ENCODE measurements around the gene AIF1.

Gene AIF1

DNA sequence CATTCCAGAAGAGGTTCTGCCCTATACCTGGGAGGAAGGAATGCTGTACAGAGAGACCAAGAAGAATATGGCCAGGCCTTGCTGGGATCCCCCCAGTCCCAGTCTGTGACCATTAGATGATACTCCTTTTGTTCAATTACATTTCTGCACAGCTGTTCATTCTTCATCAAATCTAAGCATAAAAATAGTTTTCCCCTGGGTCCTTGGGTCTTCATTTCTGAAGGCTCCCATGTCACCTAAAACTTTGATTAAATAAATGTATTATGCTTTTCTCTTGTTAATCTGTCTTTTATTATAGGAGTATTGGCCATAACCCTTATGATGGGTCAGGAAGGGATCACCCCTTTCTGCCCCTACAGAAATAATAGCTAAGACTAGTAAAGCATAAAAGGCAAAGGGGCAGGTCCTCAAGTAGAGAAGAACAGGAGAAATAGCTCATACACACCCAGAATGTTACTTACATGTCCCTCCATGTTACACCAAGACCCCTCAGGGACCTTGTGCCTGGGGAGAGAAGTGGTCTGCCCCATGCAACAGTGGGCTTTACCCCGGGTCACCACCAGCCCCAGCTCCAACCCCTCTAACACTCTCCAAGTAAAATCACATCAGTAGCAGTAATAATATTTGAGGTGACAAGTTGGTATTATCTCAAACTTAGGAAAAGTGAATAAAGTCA, 45.0 kb upstream of the AIF1 start:
- Histone ChIP-seq H2BK120ac (ENCODE audit: low read depth, low read length) (no peak overlapping the region), H3K18ac (ENCODE audit: low read length) (no peak overlapping the region), H2AK5ac (ENCODE audit: low read depth, low read length) (no peak overlapping the region), H3K4me1 (ENCODE audit: control insufficient read depth in 2 of 2, insufficient read depth in 1 of 2, low read depth in 1 of 2, low read length in 2 of 2) (peaks cover 2 to 14% of the 10 kb centered on the region in 2 donors), H2BK15ac (ENCODE audit: low read length) (no peak overlapping the region), H3K27ac (replicated peaks; ENCODE audit: low read length) (no peak overlapping the region), H3K23ac (ENCODE audit: low read depth, low read length, poor library complexity) (no peak overlapping the region), H2BK12ac (ENCODE audit: low read length) (no peak overlapping the region), H3K9me3 (replicated peaks in 1 of 2; ENCODE audit: control insufficient read depth in 2 of 2, insufficient read depth in 1 of 2, low read depth in 1 of 2, low read length in 2 of 2) (no peaks in the 10 kb centered on the region), H3K14ac (ENCODE audit: low read length) (no peak overlapping the region), H3K79me1 (ENCODE audit: low read depth, low read length) (no peaks in the 10 kb centered on the region), H3K27me3 (ENCODE audit: control insufficient read depth in 3 of 3, insufficient read depth in 3 of 3, low read depth in 1 of 3, low read length in 3 of 3) (peaks cover 0 to 16% (median 0%) of the 10 kb centered on the region in 3 experiments), H4K91ac (ENCODE audit: low read depth, low read length, poor library complexity) (no peak overlapping the region), H2BK5ac (ENCODE audit: low read length) (no peak overlapping the region), H3K4me3 (ENCODE audit: low read length in 2 of 2) (no peak overlapping the region), H3K9ac (ENCODE audit: low read depth, low read length, poor library complexity) (no peak overlapping the region), H3K36me3 (replicated peaks in 1 of 2; ENCODE audit: control insufficient read depth in 2 of 2, insufficient read depth in 2 of 2, low read length in 2 of 2) (no peaks in the 10 kb centered on the region), H4K8ac (ENCODE audit: low read depth, low read length) (no peak overlapping the region), H3K4me2 (ENCODE audit: insufficient read depth, low read length, poor library complexity, severe bottlenecking) (no peak overlapping the region), H2AFZ (ENCODE audit: low read length) (no peak overlapping the region), H3K4ac (ENCODE audit: low read length) (no peak overlapping the region)
- no peak for DNase-seq (ENCODE audit: low spot score)
- no CpG with 5 or more reads among the region's 1 CpG for WGBS, 2 donors (ENCODE audit: extremely low coverage in 2 of 2, insufficient read length in 2 of 2, insufficient replicate concordance in 1 of 2)

DNA sequence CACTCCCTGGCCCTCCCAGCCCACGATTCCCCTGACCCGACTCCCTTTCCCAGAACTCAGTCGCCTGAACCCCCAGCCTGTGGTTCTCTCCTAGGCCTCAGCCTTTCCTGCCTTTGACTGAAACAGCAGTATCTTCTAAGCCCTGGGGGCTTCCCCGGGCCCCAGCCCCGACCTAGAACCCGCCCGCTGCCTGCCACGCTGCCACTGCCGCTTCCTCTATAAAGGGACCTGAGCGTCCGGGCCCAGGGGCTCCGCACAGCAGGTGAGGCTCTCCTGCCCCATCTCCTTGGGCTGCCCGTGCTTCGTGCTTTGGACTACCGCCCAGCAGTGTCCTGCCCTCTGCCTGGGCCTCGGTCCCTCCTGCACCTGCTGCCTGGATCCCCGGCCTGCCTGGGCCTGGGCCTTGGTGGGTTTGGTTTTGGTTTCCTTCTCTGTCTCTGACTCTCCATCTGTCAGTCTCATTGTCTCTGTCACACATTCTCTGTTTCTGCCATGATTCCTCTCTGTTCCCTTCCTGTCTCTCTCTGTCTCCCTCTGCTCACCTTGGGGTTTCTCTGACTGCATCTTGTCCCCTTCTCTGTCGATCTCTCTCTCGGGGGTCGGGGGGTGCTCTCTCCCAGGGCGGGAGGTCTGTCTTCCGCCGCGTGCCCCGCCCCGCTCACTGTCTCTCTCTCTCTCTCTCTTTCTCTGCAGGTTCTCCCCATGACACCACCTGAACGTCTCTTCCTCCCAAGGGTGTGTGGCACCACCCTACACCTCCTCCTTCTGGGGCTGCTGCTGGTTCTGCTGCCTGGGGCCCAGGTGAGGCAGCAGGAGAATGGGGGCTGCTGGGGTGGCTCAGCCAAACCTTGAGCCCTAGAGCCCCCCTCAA, 42.8 kb upstream of the AIF1 start, which contains the start of gene LTA:
TSS of gene LTA (plus strand) at position 249 of the 871 bp plus-strand sequence. CDS start at position 703, 454 bp downstream.
- Histone ChIP-seq H3K9ac (ENCODE audit: low read depth, low read length, poor library complexity) (no peak within 1 kb of the TSS), H4K8ac (ENCODE audit: low read depth, low read length) (no peak within 1 kb of the TSS), H2BK5ac (ENCODE audit: low read length) (no peak within 1 kb of the TSS), H2BK15ac (ENCODE audit: low read length) (no peak within 1 kb of the TSS), H3K9me3 (replicated peaks in 1 of 2; ENCODE audit: control insufficient read depth in 2 of 2, insufficient read depth in 1 of 2, low read depth in 1 of 2, low read length in 2 of 2) (no peaks in the 10 kb centered on the region), H3K23ac (ENCODE audit: low read depth, low read length, poor library complexity) (no peak within 1 kb of the TSS), H3K27me3 (ENCODE audit: control insufficient read depth in 3 of 3, insufficient read depth in 3 of 3, low read depth in 1 of 3, low read length in 3 of 3) (peaks cover 0 to 27% (median 0%) of the 10 kb centered on the region in 3 experiments), H3K4me2 (ENCODE audit: insufficient read depth, low read length, poor library complexity, severe bottlenecking) (no peak within 1 kb of the TSS), H2BK12ac (ENCODE audit: low read length) (no peak within 1 kb of the TSS), H3K4me1 (ENCODE audit: control insufficient read depth in 2 of 2, insufficient read depth in 1 of 2, low read depth in 1 of 2, low read length in 2 of 2) (peaks cover 2 to 13% of the 10 kb centered on the region in 2 donors), H3K79me1 (ENCODE audit: low read depth, low read length) (no peaks in the 10 kb centered on the region), H3K27ac (replicated peaks; ENCODE audit: low read length) (no peak within 1 kb of the TSS), H3K14ac (ENCODE audit: low read length) (no peak within 1 kb of the TSS), H2AFZ (ENCODE audit: low read length) (no peak within 1 kb of the TSS), H3K18ac (ENCODE audit: low read length) (no peak within 1 kb of the TSS), H2BK120ac (ENCODE audit: low read depth, low read length) (no peak within 1 kb of the TSS), H3K4ac (ENCODE audit: low read length) (no peak within 1 kb of the TSS), H2AK5ac (ENCODE audit: low read depth, low read length) (peak within 1 kb of the TSS; percentile 64), H3K4me3 (ENCODE audit: low read length in 2 of 2) (no peak within 1 kb of the TSS), H3K36me3 (replicated peaks in 1 of 2; ENCODE audit: control insufficient read depth in 2 of 2, insufficient read depth in 2 of 2, low read length in 2 of 2) (no peaks in the 10 kb centered on the region), H4K91ac (ENCODE audit: low read depth, low read length, poor library complexity) (no peak within 1 kb of the TSS)
- no peak for DNase-seq (ENCODE audit: low spot score)
- WGBS, 2 donors (ENCODE audit: extremely low coverage in 2 of 2, insufficient read length in 2 of 2, insufficient replicate concordance in 1 of 2) = no CpG with 5 or more reads among the region's 27 CpGs

DNA sequence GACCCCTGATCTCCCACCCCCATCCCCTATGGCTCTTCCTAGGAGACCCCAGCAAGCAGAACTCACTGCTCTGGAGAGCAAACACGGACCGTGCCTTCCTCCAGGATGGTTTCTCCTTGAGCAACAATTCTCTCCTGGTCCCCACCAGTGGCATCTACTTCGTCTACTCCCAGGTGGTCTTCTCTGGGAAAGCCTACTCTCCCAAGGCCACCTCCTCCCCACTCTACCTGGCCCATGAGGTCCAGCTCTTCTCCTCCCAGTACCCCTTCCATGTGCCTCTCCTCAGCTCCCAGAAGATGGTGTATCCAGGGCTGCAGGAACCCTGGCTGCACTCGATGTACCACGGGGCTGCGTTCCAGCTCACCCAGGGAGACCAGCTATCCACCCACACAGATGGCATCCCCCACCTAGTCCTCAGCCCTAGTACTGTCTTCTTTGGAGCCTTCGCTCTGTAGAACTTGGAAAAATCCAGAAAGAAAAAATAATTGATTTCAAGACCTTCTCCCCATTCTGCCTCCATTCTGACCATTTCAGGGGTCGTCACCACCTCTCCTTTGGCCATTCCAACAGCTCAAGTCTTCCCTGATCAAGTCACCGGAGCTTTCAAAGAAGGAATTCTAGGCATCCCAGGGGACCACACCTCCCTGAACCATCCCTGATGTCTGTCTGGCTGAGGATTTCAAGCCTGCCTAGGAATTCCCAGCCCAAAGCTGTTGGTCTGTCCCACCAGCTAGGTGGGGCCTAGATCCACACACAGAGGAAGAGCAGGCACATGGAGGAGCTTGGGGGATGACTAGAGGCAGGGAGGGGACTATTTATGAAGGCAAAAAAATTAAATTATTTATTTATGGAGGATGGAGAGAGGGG, 41.6 kb upstream of the AIF1 start:
- Histone ChIP-seq H3K9me3 (replicated peaks in 1 of 2; ENCODE audit: control insufficient read depth in 2 of 2, insufficient read depth in 1 of 2, low read depth in 1 of 2, low read length in 2 of 2) (no peaks in the 10 kb centered on the region), H4K8ac (ENCODE audit: low read depth, low read length) (no peak overlapping the region), H3K27me3 (ENCODE audit: control insufficient read depth in 3 of 3, insufficient read depth in 3 of 3, low read depth in 1 of 3, low read length in 3 of 3) (peaks cover 0 to 37% (median 0%) of the 10 kb centered on the region in 3 experiments), H2BK15ac (ENCODE audit: low read length) (no peak overlapping the region), H3K18ac (ENCODE audit: low read length) (peak overlapping the region; percentile 27), H4K91ac (ENCODE audit: low read depth, low read length, poor library complexity) (no peak overlapping the region), H3K27ac (replicated peaks; ENCODE audit: low read length) (no peak overlapping the region), H3K4me3 (ENCODE audit: low read length in 2 of 2) (no peak overlapping the region), H3K9ac (ENCODE audit: low read depth, low read length, poor library complexity) (no peak overlapping the region), H3K79me1 (ENCODE audit: low read depth, low read length) (no peaks in the 10 kb centered on the region), H3K4me2 (ENCODE audit: insufficient read depth, low read length, poor library complexity, severe bottlenecking) (no peak overlapping the region), H2BK12ac (ENCODE audit: low read length) (no peak overlapping the region), H3K23ac (ENCODE audit: low read depth, low read length, poor library complexity) (no peak overlapping the region), H3K36me3 (replicated peaks in 1 of 2; ENCODE audit: control insufficient read depth in 2 of 2, insufficient read depth in 2 of 2, low read length in 2 of 2) (no peaks in the 10 kb centered on the region), H3K14ac (ENCODE audit: low read length) (no peak overlapping the region), H2BK5ac (ENCODE audit: low read length) (no peak overlapping the region), H3K4ac (ENCODE audit: low read length) (no peak overlapping the region), H2AFZ (ENCODE audit: low read length) (no peak overlapping the region), H2AK5ac (ENCODE audit: low read depth, low read length) (peak overlapping the region; percentile 19), H3K4me1 (ENCODE audit: control insufficient read depth in 2 of 2, insufficient read depth in 1 of 2, low read depth in 1 of 2, low read length in 2 of 2) (peaks cover 2% of the 10 kb centered on the region in 2 donors), H2BK120ac (ENCODE audit: low read depth, low read length) (no peak overlapping the region)
- DNase-seq (ENCODE audit: low spot score) = no peak
- no CpG with 5 or more reads among the region's 9 CpGs for WGBS, 2 donors (ENCODE audit: extremely low coverage in 2 of 2, insufficient read length in 2 of 2, insufficient replicate concordance in 1 of 2)
